GM12801 (cell line): Measurements from ENCODE around the gene PLB1.

ENCODE experiments used
- CTCF ChIP-seq: IDR thresholded peaks from one replicate; pipeline ENCODE4 v1.5.1; 2011; ENCODE audit warnings: control low read depth; ENCODE audit not compliant: insufficient read length; ENCODE audit errors: extremely low read depth

PLB1 gene

GRCh38 chr2:28471214-28471613, 24.6 kb upstream of the PLB1 start:
- TF ChIP-seq CTCF: no peak

GRCh38 chr2:28471701-28472236, 24.1 kb upstream of the PLB1 start:
- no peak for TF ChIP-seq CTCF

- TF ChIP-seq CTCF: no peak
Measured at GRCh38 chr2:28475088-28475595, 20.7 kb upstream of the PLB1 start.

GRCh38 chr2:28477087-28477486, 18.8 kb upstream of the PLB1 start:
- no peak for TF ChIP-seq CTCF

- TF ChIP-seq CTCF: no peak
Measured at GRCh38 chr2:28477645-28478044, 18.2 kb upstream of the PLB1 start.

GRCh38 chr2:28480403-28481049, 15.3 kb upstream of the PLB1 start:
- no peak for TF ChIP-seq CTCF

GRCh38 chr2:28481905-28482304, 14.0 kb upstream of the PLB1 start:
- TF ChIP-seq CTCF: no peak
